ENCODE results near the gene TMOD1.
"Not testable (repeated sequence)": the region's sequence is repeated elsewhere in the genome, so short reads cannot be mapped to it uniquely, and the experiment has no call there.

Gene TMOD1

GRCh38 chr9:97601228-97601898 lies 99.9 kb downstream of the TMOD1 start:
- no peak for DNase-seq

GRCh38 chr9:97602430-97602829 lies 101.0 kb downstream of the TMOD1 start:
- DNase-seq = no peak

- no peak for DNase-seq
Measured at GRCh38 chr9:97604901-97605645, 103.6 kb downstream of the TMOD1 start.

GRCh38 chr9:97615439-97616072 lies 114.1 kb downstream of the TMOD1 start:
- DNase-seq = peak; percentile 26

- DNase-seq = no peak
Measured at GRCh38 chr9:97617939-97618416, 116.5 kb downstream of the TMOD1 start.

- not testable (repeated sequence) for DNase-seq
Measured at GRCh38 chr9:97620063-97620462, 118.6 kb downstream of the TMOD1 start.

GRCh38 chr9:97622483-97622882 lies 121.0 kb downstream of the TMOD1 start:
- not testable (repeated sequence) for DNase-seq

GRCh38 chr9:97623946-97624345 lies 122.5 kb downstream of the TMOD1 start:
- DNase-seq = no peak

- DNase-seq = no peak
Measured at GRCh38 chr9:97625620-97626019, 124.2 kb downstream of the TMOD1 start.

GRCh38 chr9:97627624-97628023 lies 126.2 kb downstream of the TMOD1 start:
- DNase-seq = no peak

- no peak for DNase-seq
Measured at GRCh38 chr9:97628668-97629067, 127.2 kb downstream of the TMOD1 start.

- no peak for DNase-seq
Measured at GRCh38 chr9:97629156-97629555, 127.7 kb downstream of the TMOD1 start.

GRCh38 chr9:97630591-97630990 lies 129.1 kb downstream of the TMOD1 start:
- DNase-seq = no peak

- peak; percentile 95 for DNase-seq
Measured at GRCh38 chr9:97632248-97632984, 130.9 kb downstream of the TMOD1 start.

GRCh38 chr9:97632985-97633858 lies 131.8 kb downstream of the TMOD1 start, which contains the start of the genes NCBP1 and TSTD2:
NCBP1 (plus strand) TSS chr9:97633821; CDS start chr9:97633882, 61 bp downstream.
TSTD2 (minus strand) TSS chr9:97633368; CDS start chr9:97627562, 5,806 bp downstream.
- peak; percentile 99 for DNase-seq

GRCh38 chr9:97633859-97634490 lies 132.5 kb downstream of the TMOD1 start:
- DNase-seq = no peak

- DNase-seq = no peak
Measured at GRCh38 chr9:97635026-97635425, 133.6 kb downstream of the TMOD1 start.

- no peak for DNase-seq
Measured at GRCh38 chr9:97636903-97637302, 135.4 kb downstream of the TMOD1 start.

GRCh38 chr9:97638666-97639065 lies 137.2 kb downstream of the TMOD1 start:
- no peak for DNase-seq

- peak; percentile 57 for DNase-seq
Measured at GRCh38 chr9:97640325-97640724, 138.9 kb downstream of the TMOD1 start.

- DNase-seq = no peak
Measured at GRCh38 chr9:97645720-97646119, 144.3 kb downstream of the TMOD1 start.
